Loucy (cell line): Measurements from ENCODE around the gene TMEM200A.

Source experiments
- H2AFZ ChIP-seq: fragments of 200-600 bp; sonication (generic); 2 replicates; pipeline ENCODE4 v1.6.0; 2016; ENCODE audit warnings: antibody characterized with exemption, mild to moderate bottlenecking, low read length, moderate library complexity
- H3F3A ChIP-seq: fragments of 200-600 bp; 2 replicates; pipeline ENCODE4 v1.6.0; 2016; ENCODE audit warnings: antibody characterized with exemption, low read depth, mild to moderate bottlenecking
- H3K27me3 ChIP-seq: fragments of 200-600 bp; sonication (generic); 2 replicates; pipeline ENCODE4 v1.6.1; 2014; ENCODE audit warnings: low read length, mild to moderate bottlenecking; ENCODE audit not compliant: insufficient read depth, poor library complexity, severe bottlenecking
- H3K36me3 ChIP-seq: fragments of 200-600 bp; sonication (generic); 2 replicates; pipeline ENCODE4 v1.6.1; 2016; ENCODE audit warnings: low read length; ENCODE audit not compliant: insufficient read depth
- H3K4me1 ChIP-seq: fragments of 200-600 bp; sonication (generic); 2 replicates; pipeline ENCODE4 v1.5.1; 2014; ENCODE audit warnings: low read length, mild to moderate bottlenecking; ENCODE audit not compliant: insufficient read depth, poor library complexity, severe bottlenecking
- H3K4me2 ChIP-seq: fragments of 200-600 bp; sonication (generic); 2 replicates; pipeline ENCODE4 v1.6.0; 2014; ENCODE audit warnings: antibody characterized with exemption, low read length, low read depth, mild to moderate bottlenecking; ENCODE audit not compliant: poor library complexity, severe bottlenecking
- H3K4me3 ChIP-seq: fragments of 200-600 bp; sonication (generic); 2 replicates; pipeline ENCODE4 v1.5.1; 2014; ENCODE audit warnings: low read length, mild to moderate bottlenecking, mixed read lengths; ENCODE audit not compliant: poor library complexity, severe bottlenecking
- H3K79me2 ChIP-seq: fragments of 200-600 bp; sonication (generic); 2 replicates; pipeline ENCODE4 v1.6.1; 2014; ENCODE audit warnings: low read length; ENCODE audit not compliant: insufficient read depth
- H3K9ac ChIP-seq: fragments of 200-600 bp; sonication (generic); 2 replicates; pipeline ENCODE4 v1.6.0; 2014; ENCODE audit warnings: mild to moderate bottlenecking, low read depth, low read length, moderate library complexity; ENCODE audit not compliant: poor library complexity, severe bottlenecking
- H3K9me2 ChIP-seq: fragments of 200-600 bp; sonication (generic); replicated peaks from 2 replicates; pipeline ENCODE4 v1.6.1; 2016; ENCODE audit warnings: low read depth, low read length, mixed read lengths
- H3K9me3 ChIP-seq: fragments of 200-600 bp; sonication (generic); 2 replicates; pipeline ENCODE4 v1.6.1; 2014; ENCODE audit warnings: mild to moderate bottlenecking, antibody characterized with exemption, low read length, low read depth; ENCODE audit not compliant: insufficient read depth
- H4K20me1 ChIP-seq: fragments of 200-600 bp; sonication (generic); 2 replicates; pipeline ENCODE4 v1.6.0; 2014; ENCODE audit warnings: antibody characterized with exemption, low read length, mild to moderate bottlenecking; ENCODE audit not compliant: insufficient read depth, poor library complexity, severe bottlenecking
- EZH2phosphoT487 ChIP-seq: fragments of 200-600 bp; IDR thresholded peaks from 2 replicates; pipeline ENCODE4 v1.6.1; 2018; ENCODE audit warnings: antibody characterized with exemption, mild to moderate bottlenecking, moderate library complexity, borderline replicate concordance
- TF ChIP-seq, protein P1 (sequence below): fragments of 200-600 bp; sonication (generic); conservative IDR thresholded peaks from 2 replicates; pipeline ENCODE4 v1.5.1; 2014; ENCODE audit warnings: mild to moderate bottlenecking, antibody characterized with exemption, low read length

TMEM200A gene

GRCh38 chr6:130437961-130438360, 72.1 kb downstream of the TMEM200A start:
- Histone ChIP-seq H3F3A (no peaks in the 10 kb centered on the region), H3K27me3 (no peaks in the 10 kb centered on the region), H4K20me1 (no peaks in the 10 kb centered on the region), H3K4me1 (no peaks in the 10 kb centered on the region), H3K9ac (no peak overlapping the region), H3K36me3 (no peaks in the 10 kb centered on the region), H3K9me3 (no peaks in the 10 kb centered on the region), H3K4me3 (no peak overlapping the region), H3K79me2 (no peaks in the 10 kb centered on the region), H3K9me2 (no peaks in the 10 kb centered on the region), H3K4me2 (no peak overlapping the region), H2AFZ (no peak overlapping the region)
- TF ChIP-seq EZH2phosphoT487 = no peak
- TF ChIP-seq, protein P1, sequence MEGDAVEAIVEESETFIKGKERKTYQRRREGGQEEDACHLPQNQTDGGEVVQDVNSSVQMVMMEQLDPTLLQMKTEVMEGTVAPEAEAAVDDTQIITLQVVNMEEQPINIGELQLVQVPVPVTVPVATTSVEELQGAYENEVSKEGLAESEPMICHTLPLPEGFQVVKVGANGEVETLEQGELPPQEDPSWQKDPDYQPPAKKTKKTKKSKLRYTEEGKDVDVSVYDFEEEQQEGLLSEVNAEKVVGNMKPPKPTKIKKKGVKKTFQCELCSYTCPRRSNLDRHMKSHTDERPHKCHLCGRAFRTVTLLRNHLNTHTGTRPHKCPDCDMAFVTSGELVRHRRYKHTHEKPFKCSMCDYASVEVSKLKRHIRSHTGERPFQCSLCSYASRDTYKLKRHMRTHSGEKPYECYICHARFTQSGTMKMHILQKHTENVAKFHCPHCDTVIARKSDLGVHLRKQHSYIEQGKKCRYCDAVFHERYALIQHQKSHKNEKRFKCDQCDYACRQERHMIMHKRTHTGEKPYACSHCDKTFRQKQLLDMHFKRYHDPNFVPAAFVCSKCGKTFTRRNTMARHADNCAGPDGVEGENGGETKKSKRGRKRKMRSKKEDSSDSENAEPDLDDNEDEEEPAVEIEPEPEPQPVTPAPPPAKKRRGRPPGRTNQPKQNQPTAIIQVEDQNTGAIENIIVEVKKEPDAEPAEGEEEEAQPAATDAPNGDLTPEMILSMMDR = no peak

- Histone ChIP-seq H3K4me1 (no peaks in the 10 kb centered on the region), H3K79me2 (no peaks in the 10 kb centered on the region), H3K36me3 (no peaks in the 10 kb centered on the region), H3K9ac (no peak overlapping the region), H3K4me3 (no peak overlapping the region), H3K9me3 (no peaks in the 10 kb centered on the region), H3K4me2 (no peak overlapping the region), H4K20me1 (no peaks in the 10 kb centered on the region), H3F3A (no peaks in the 10 kb centered on the region), H2AFZ (no peak overlapping the region), H3K9me2 (no peaks in the 10 kb centered on the region), H3K27me3 (no peaks in the 10 kb centered on the region)
- TF ChIP-seq, protein P1 = no peak
- no peak for TF ChIP-seq EZH2phosphoT487
Observed at GRCh38 chr6:130447374-130447773, 81.6 kb downstream of the TMEM200A start.

DNA sequence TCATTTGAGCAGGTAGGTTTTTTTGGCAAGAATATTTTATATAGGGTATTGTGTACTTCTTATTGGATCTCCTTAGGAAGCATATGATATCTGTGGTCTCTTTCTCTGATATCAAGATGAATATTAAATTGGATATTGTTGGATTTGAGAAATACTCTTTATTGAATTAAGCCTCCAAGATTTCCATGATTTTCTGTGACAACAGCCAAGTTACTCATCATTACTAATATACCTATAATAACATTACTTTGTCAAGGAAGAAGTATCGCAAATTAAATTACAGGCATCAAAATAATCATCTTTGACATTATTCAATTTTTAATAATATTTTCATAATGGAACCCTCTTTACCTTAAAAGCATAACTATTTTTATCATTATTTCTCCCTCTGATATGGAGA, 86.5 kb downstream of the TMEM200A start:
- Histone ChIP-seq H4K20me1 (no peaks in the 10 kb centered on the region), H2AFZ (no peak overlapping the region), H3K4me1 (no peaks in the 10 kb centered on the region), H3K79me2 (no peaks in the 10 kb centered on the region), H3F3A (no peaks in the 10 kb centered on the region), H3K27me3 (no peaks in the 10 kb centered on the region), H3K9me2 (no peaks in the 10 kb centered on the region), H3K9me3 (no peaks in the 10 kb centered on the region), H3K4me3 (no peak overlapping the region), H3K36me3 (no peaks in the 10 kb centered on the region), H3K4me2 (no peak overlapping the region), H3K9ac (no peak overlapping the region)
- TF ChIP-seq, protein P1 = no peak
- TF ChIP-seq EZH2phosphoT487 = no peak
